ENCODE data around the gene TSC2. TPM values are rescaled to one million over a fixed set of nuclear protein-coding genes. Genes with fewer than 3 reads are reported as not detected.

The TSC2 gene
- total and polyA plus RNA-seq, 8 donors = 51.0 to 172 (median 83.6) TPM

DNA sequence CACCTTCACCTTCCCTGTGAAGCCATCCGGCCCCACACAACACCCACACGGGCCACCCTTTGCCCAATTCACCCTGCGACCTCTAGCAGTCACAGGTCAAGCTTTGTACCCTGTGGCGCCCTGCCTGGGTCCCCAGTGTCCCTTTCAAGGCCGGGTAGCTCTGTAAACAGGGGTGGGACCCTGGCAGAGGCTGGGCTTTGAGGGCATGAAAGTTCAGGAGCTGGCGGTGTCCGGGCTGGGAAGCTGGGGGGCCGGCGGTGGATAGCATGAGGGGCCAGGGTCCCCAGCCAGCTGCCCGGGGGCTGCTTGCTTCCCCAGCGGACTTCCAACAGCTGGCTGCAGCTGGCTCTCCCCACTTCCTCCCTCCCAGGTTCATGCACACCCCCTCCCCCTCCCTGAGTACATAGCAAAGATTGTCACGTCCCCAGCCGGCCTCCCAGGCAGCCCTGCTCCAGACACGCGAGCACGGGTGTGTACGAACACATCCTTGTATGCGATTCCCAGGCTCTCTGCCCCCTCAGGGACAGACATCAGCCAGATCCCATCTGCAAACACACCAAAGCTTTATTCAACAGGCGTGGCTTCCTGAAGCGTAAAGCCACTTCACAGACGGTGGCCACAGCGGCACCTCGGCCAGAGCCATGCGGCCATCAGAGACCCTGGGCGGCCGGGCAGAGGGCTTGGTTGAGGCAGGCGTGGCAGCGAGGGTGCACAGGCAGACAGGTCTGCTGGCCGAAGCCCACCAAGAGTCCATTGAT is 8.3 kb upstream of the TSC2 start:
- TF ChIP-seq, protein P1, sequence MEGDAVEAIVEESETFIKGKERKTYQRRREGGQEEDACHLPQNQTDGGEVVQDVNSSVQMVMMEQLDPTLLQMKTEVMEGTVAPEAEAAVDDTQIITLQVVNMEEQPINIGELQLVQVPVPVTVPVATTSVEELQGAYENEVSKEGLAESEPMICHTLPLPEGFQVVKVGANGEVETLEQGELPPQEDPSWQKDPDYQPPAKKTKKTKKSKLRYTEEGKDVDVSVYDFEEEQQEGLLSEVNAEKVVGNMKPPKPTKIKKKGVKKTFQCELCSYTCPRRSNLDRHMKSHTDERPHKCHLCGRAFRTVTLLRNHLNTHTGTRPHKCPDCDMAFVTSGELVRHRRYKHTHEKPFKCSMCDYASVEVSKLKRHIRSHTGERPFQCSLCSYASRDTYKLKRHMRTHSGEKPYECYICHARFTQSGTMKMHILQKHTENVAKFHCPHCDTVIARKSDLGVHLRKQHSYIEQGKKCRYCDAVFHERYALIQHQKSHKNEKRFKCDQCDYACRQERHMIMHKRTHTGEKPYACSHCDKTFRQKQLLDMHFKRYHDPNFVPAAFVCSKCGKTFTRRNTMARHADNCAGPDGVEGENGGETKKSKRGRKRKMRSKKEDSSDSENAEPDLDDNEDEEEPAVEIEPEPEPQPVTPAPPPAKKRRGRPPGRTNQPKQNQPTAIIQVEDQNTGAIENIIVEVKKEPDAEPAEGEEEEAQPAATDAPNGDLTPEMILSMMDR (IDR thresholded peaks at IDR 0.05) = no peak
- intact Hi-C loops (cut with DNase I) = no loop called here
- DNase-seq = peak in 2 of 6 donors; percentile 45 to 81
- Histone ChIP-seq H3K9me3 (no peaks in the 10 kb centered on the region), H3K27me3 (no peaks in the 10 kb centered on the region), H3K27ac (peak overlapping the region in 2 of 4 donors; percentile 19 to 39), H3K36me3 (no peaks in the 10 kb centered on the region), H3K4me1 (no peaks in the 10 kb centered on the region), H3K4me3 (no peak overlapping the region)
- peak; percentile 26 to 56 (median 42) for ATAC-seq
- FAIRE-seq = no peak
- 75% methylated on average over 25 to 29 of the region's 29 CpGs for whole genome bisulfite sequencing, 2 donors

GRCh38 chr16:2040041-2040786 is 7.6 kb upstream of the TSC2 start:
- H3K9me3 ChIP-seq = no peaks in the 10 kb centered on the region
- H3K36me3 ChIP-seq = no peaks in the 10 kb centered on the region
- intact Hi-C loops (cut with DNase I) = no loop called here
- ATAC-seq (no peak), DNase-seq (peak in 1 of 6 donors; percentile 72), FAIRE-seq (no peak)
- no peaks in the 10 kb centered on the region for H3K4me1 ChIP-seq
- no peak overlapping the region for H3K4me3 ChIP-seq
- no peaks in the 10 kb centered on the region for H3K27me3 ChIP-seq
- 87 to 88% methylated on average over 24 of the region's 24 CpGs for WGBS, 2 donors
- H3K27ac ChIP-seq = peak overlapping the region in 1 of 4 donors; percentile 28
- TF ChIP-seq, protein P1 (IDR thresholded peaks at IDR 0.05) = no peak

DNA sequence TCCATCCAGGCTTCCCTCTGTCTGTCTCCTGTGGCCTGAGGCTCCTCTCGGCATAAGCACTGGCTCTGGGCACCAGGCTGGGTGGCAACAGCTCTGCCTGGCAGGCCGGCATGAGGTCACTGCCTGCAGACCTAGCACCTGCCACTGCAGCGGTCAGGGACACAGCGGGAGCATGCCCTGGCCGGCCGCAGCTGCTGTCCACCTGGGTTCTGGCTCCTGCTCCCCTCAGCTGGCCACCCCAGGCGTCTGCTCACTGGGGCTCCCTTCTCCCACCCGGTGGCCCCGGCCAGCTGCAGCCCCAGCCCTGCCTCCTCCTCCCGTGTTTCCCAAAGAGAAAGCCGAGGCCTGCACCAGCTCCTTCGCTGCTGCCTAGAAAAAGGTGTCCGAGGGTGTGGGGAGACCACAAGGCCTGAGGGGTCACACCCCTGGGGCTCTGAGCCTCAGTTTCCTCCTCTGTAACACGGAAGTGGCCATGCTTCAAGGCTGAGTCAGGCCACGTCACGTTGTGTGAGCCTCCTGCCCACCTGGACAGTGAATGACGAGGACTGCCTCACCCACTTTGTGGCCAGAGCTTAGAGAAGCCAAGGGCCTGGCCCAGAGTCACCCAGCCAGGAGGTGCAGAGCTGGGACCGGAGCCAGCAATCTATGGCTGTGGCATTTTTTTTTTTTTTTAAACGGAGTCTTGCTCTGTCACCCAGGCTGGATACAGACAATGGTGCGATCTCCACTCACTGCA is 6.8 kb upstream of the TSC2 start:
- Histone ChIP-seq H3K4me1 (no peaks in the 10 kb centered on the region), H3K4me3 (no peak overlapping the region), H3K27ac (no peak overlapping the region), H3K36me3 (no peaks in the 10 kb centered on the region), H3K27me3 (no peaks in the 10 kb centered on the region), H3K9me3 (no peaks in the 10 kb centered on the region)
- peak in 1 of 6 donors; percentile 70 for DNase-seq
- intact Hi-C loops (cut with DNase I) = no loop called here
- FAIRE-seq = no peak
- peak in 2 of 4 donors; percentile 24 to 29 for ATAC-seq
- TF ChIP-seq, protein P1 (IDR thresholded peaks at IDR 0.05) = no peak
- WGBS, 2 donors = 84 to 85% methylated on average over 19 to 20 of the region's 20 CpGs

GRCh38 chr16:2042171-2042985 is 5.4 kb upstream of the TSC2 start:
- WGBS, 2 donors = 73 to 82% methylated on average over 15 to 22 of the region's 22 CpGs
- H3K36me3 ChIP-seq = no peaks in the 10 kb centered on the region
- peak in 2 of 6 donors; percentile 58 to 80 for DNase-seq
- TF ChIP-seq, protein P1 (IDR thresholded peaks at IDR 0.05) = no peak
- intact Hi-C loops (cut with DNase I) = no loop called here
- FAIRE-seq = no peak
- no peaks in the 10 kb centered on the region for H3K9me3 ChIP-seq
- peaks cover 0 to 4% (median 2%) of the 10 kb centered on the region in 3 donors for H3K4me1 ChIP-seq
- no peak overlapping the region for H3K27ac ChIP-seq
- peak in 2 of 4 donors; percentile 6 to 49 for ATAC-seq
- no peaks in the 10 kb centered on the region for H3K27me3 ChIP-seq
- H3K4me3 ChIP-seq = no peak overlapping the region

Measured in pancreas (tissue), 10 donors.